ENCODE results near the gene DGKI. TPM values are rescaled to one million over a fixed set of nuclear protein-coding genes. Genes with fewer than 3 reads are reported as not detected.

DGKI gene
- total RNA-seq, 2 donors from 2014 or later: 0.04 to 0.64 TPM

DNA sequence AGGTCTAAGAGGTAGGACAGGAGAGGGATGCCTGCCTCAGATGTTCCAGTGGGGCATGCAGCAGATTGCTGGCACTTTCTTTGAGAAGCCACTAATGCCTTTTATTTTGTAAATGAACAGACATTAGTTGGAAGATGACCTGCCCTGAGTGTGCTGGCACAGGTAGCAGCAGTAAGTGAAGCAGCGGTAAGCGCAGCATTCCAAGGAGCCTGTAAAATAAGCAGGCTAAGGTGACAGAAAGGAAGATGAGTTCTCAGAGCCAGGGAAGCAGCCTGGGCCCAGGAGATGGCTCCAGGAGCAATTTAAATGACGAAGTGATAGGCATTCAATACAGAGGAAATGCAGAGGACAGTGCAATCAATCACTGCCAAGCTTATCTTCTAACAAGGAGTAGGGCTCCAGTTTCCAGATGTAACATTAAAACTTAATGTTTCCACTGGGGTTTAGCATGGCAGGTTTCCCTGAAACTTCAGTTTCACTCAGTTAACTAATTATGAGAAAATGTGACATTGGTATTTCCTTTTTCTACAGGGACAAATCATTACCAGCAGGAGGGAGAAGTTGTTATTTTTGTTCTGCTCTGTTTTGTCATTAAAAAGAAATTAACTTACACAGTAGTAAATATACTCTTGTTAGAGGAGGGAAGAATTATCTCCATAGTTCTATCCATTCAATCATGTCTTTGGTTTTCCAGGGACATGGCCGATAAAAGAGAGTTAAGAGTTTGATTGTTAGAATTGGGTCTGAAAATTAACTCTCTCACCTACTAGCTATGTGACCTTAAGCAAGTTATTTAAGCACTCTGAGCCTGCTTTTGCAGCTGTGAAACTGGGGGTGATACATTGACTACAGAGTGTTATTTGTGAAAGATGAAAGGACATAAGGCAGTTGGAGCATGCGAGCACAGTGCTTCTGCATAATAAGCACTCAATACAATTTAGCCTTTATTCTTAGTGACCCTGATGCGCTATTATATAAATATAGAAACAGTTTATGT, 406.6 kb downstream of the DGKI start:
- WGBS, 2 experiments (ENCODE audit: insufficient coverage in 1 of 2, insufficient read length in 1 of 2): 80 to 87% methylated on average over 3 to 5 of the region's 6 CpGs

DNA sequence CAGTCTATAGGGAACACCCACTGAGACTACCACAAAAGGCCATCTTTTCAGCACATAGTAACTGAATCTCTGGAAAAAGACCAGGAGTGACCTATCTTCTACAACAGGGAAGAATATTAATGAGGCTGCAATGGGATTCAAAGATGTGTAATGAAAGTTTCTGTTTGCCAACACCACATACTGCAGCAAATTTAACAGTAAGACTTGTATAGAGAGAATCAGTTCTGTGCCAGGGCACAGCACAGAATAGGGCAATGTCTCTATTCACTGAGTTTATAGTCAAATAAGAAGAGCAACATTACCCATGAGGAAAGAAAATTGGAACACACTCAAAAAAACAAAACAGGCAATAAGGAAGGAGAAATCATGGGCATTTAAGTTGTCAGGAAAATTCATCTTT, 411.8 kb downstream of the DGKI start:
- Mint-ChIP-seq H3K27me3 (ENCODE audit: insufficient read depth) (no peaks in the 10 kb centered on the region), H3K9me3 (no peaks in the 10 kb centered on the region), H3K36me3 (ENCODE audit: low read depth) (no peaks in the 10 kb centered on the region), H3K4me3 (no peak overlapping the region), H3K27ac (no peak overlapping the region), H3K4me1 (peaks cover 8% of the 10 kb centered on the region)
- no peaks in the 10 kb centered on the region for H3K36me3 ChIP-seq (ENCODE audit: control insufficient read depth, insufficient read depth, low read length)
- no peak overlapping the region for H3K9ac ChIP-seq (ENCODE audit: extremely low read depth, low read length, poor library complexity, severe bottlenecking)
- no peak overlapping the region for H3K27ac ChIP-seq (ENCODE audit: low read depth, low read length)
- no peaks in the 10 kb centered on the region for H3K27me3 ChIP-seq (ENCODE audit: control insufficient read depth, insufficient read depth, low read length, poor library complexity, severe bottlenecking)
- no peak overlapping the region for H3K4me3 ChIP-seq (ENCODE audit: low read length)
- H3K9me3 ChIP-seq (ENCODE audit: control insufficient read depth, low read length): no peaks in the 10 kb centered on the region
- no peaks in the 10 kb centered on the region for H3K4me1 ChIP-seq (ENCODE audit: control insufficient read depth, insufficient read depth, low read length)
- TF ChIP-seq, protein P1, sequence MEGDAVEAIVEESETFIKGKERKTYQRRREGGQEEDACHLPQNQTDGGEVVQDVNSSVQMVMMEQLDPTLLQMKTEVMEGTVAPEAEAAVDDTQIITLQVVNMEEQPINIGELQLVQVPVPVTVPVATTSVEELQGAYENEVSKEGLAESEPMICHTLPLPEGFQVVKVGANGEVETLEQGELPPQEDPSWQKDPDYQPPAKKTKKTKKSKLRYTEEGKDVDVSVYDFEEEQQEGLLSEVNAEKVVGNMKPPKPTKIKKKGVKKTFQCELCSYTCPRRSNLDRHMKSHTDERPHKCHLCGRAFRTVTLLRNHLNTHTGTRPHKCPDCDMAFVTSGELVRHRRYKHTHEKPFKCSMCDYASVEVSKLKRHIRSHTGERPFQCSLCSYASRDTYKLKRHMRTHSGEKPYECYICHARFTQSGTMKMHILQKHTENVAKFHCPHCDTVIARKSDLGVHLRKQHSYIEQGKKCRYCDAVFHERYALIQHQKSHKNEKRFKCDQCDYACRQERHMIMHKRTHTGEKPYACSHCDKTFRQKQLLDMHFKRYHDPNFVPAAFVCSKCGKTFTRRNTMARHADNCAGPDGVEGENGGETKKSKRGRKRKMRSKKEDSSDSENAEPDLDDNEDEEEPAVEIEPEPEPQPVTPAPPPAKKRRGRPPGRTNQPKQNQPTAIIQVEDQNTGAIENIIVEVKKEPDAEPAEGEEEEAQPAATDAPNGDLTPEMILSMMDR (conservative IDR thresholded peaks at IDR 0.05): no peak
- no peak for DNase-seq

More for the DNA sequence above, 406.6 kb downstream of the DGKI start:
- peaks cover 7% of the 10 kb centered on the region for H3K4me1 Mint-ChIP-seq
- no peaks in the 10 kb centered on the region for H3K36me3 Mint-ChIP-seq (ENCODE audit: low read depth)
- H3K9me3 ChIP-seq (ENCODE audit: control insufficient read depth, low read length): no peaks in the 10 kb centered on the region
- H3K27me3 ChIP-seq (ENCODE audit: control insufficient read depth, insufficient read depth, low read length, poor library complexity, severe bottlenecking): no peaks in the 10 kb centered on the region
- H3K27me3 Mint-ChIP-seq (ENCODE audit: insufficient read depth): no peaks in the 10 kb centered on the region
- no peak overlapping the region for H3K27ac Mint-ChIP-seq
- no peak overlapping the region for H3K9ac ChIP-seq (ENCODE audit: extremely low read depth, low read length, poor library complexity, severe bottlenecking)
- H3K4me1 ChIP-seq (ENCODE audit: control insufficient read depth, insufficient read depth, low read length): no peaks in the 10 kb centered on the region
- peak; percentile 52 for DNase-seq
- H3K27ac ChIP-seq (ENCODE audit: low read depth, low read length): peak overlapping the region; percentile 51
- TF ChIP-seq, protein P1 (conservative IDR thresholded peaks at IDR 0.05): no peak
- H3K9me3 Mint-ChIP-seq: no peaks in the 10 kb centered on the region
- H3K4me3 Mint-ChIP-seq: no peak overlapping the region
- H3K36me3 ChIP-seq (ENCODE audit: control insufficient read depth, insufficient read depth, low read length): no peaks in the 10 kb centered on the region
- H3K4me3 ChIP-seq (ENCODE audit: low read length): no peak overlapping the region

DNA sequence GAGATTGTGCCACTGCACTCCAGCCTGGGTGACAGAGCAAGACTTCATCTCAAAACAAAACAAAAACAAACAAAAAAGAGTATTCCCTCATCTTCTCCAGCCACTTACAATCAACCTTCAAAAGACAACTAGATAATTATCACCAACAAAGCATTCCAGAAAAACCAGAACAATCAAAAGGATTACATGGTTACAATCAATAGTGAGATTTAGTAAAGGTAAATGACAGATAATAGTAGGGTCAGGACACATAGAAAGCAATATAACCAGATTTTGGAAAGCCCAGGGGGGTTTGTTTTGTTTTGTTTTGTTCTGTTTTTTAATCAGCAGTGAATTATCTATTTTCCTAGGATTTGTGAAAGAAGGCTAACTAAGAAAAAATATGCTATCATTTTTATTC, 412.2 kb downstream of the DGKI start:
- H3K27me3 ChIP-seq (ENCODE audit: control insufficient read depth, insufficient read depth, low read length, poor library complexity, severe bottlenecking): no peaks in the 10 kb centered on the region
- DNase-seq: no peak
- no peaks in the 10 kb centered on the region for H3K9me3 Mint-ChIP-seq
- no peaks in the 10 kb centered on the region for H3K36me3 Mint-ChIP-seq (ENCODE audit: low read depth)
- no peaks in the 10 kb centered on the region for H3K4me1 ChIP-seq (ENCODE audit: control insufficient read depth, insufficient read depth, low read length)
- H3K27ac Mint-ChIP-seq: no peak overlapping the region
- H3K27ac ChIP-seq (ENCODE audit: low read depth, low read length): no peak overlapping the region
- H3K4me3 Mint-ChIP-seq: no peak overlapping the region
- no peaks in the 10 kb centered on the region for H3K27me3 Mint-ChIP-seq (ENCODE audit: insufficient read depth)
- peaks cover 5% of the 10 kb centered on the region for H3K4me1 Mint-ChIP-seq
- no peaks in the 10 kb centered on the region for H3K9me3 ChIP-seq (ENCODE audit: control insufficient read depth, low read length)
- no peaks in the 10 kb centered on the region for H3K36me3 ChIP-seq (ENCODE audit: control insufficient read depth, insufficient read depth, low read length)
- no peak overlapping the region for H3K4me3 ChIP-seq (ENCODE audit: low read length)
- TF ChIP-seq, protein P1 (conservative IDR thresholded peaks at IDR 0.05): no peak
- H3K9ac ChIP-seq (ENCODE audit: extremely low read depth, low read length, poor library complexity, severe bottlenecking): no peak overlapping the region
